ENCODE measurements around the gene USP19.

Gene USP19

GRCh38 chr3:49112262-49112661, 8.4 kb downstream of the USP19 start:
- no peaks in the 10 kb centered on the region for H3K27me3 Mint-ChIP-seq (ENCODE audit: low read depth, poor library complexity)

GRCh38 chr3:49111347-49111746, 9.3 kb downstream of the USP19 start:
- no peak for TF ChIP-seq CTCF (IDR thresholded peaks at IDR 0.05)
- H3K36me3 Mint-ChIP-seq (ENCODE audit: low read depth): peaks cover 45% of the 10 kb centered on the region
- no peaks in the 10 kb centered on the region for H3K9me3 Mint-ChIP-seq
- no peak overlapping the region for H3K4me3 Mint-ChIP-seq
- H3K4me1 Mint-ChIP-seq: no peaks in the 10 kb centered on the region
- H3K27ac Mint-ChIP-seq: no peak overlapping the region
- no peak for DNase-seq
- H3K27me3 Mint-ChIP-seq (ENCODE audit: low read depth, poor library complexity): no peaks in the 10 kb centered on the region

More at GRCh38 chr3:49112262-49112661, 8.4 kb downstream of the USP19 start:
- Mint-ChIP-seq H3K9me3 (no peaks in the 10 kb centered on the region), H3K4me1 (no peaks in the 10 kb centered on the region), H3K36me3 (ENCODE audit: low read depth) (peaks cover 50% of the 10 kb centered on the region), H3K27ac (no peak overlapping the region), H3K4me3 (no peak overlapping the region)
- no peak for DNase-seq
- TF ChIP-seq CTCF (IDR thresholded peaks at IDR 0.05): no peak

- Mint-ChIP-seq H3K9me3 (no peaks in the 10 kb centered on the region), H3K4me1 (peaks cover 3% of the 10 kb centered on the region)
Measured at GRCh38 chr3:49110780-49111179, 9.8 kb downstream of the USP19 start.

GRCh38 chr3:49108346-49108745, 12.3 kb downstream of the USP19 start:
- no peak for TF ChIP-seq CTCF (IDR thresholded peaks at IDR 0.05)
- Mint-ChIP-seq H3K27me3 (ENCODE audit: low read depth, poor library complexity) (no peaks in the 10 kb centered on the region), H3K27ac (no peak overlapping the region), H3K36me3 (ENCODE audit: low read depth) (peaks cover 24% of the 10 kb centered on the region), H3K9me3 (no peaks in the 10 kb centered on the region), H3K4me3 (no peak overlapping the region), H3K4me1 (peaks cover 26% of the 10 kb centered on the region)
- DNase-seq: no peak

More at GRCh38 chr3:49110780-49111179, 9.8 kb downstream of the USP19 start:
- peaks cover 39% of the 10 kb centered on the region for H3K36me3 Mint-ChIP-seq (ENCODE audit: low read depth)
- TF ChIP-seq CTCF (IDR thresholded peaks at IDR 0.05): no peak
- no peak overlapping the region for H3K27ac Mint-ChIP-seq
- no peaks in the 10 kb centered on the region for H3K27me3 Mint-ChIP-seq (ENCODE audit: low read depth, poor library complexity)
- H3K4me3 Mint-ChIP-seq: no peak overlapping the region
- no peak for DNase-seq

GRCh38 chr3:49104427-49105291, 16.0 kb downstream of the USP19 start, which contains the start of gene QARS1:
Gene QARS1, minus strand, starts transcription at chr3:49104757. Its CDS starts 24 bp downstream, at chr3:49104733.
- Mint-ChIP-seq H3K27me3 (ENCODE audit: low read depth, poor library complexity) (no peaks in the 10 kb centered on the region), H3K4me1 (peaks cover 30% of the 10 kb centered on the region), H3K27ac (peak within 1 kb of the TSS; percentile 100), H3K4me3 (peak within 1 kb of the TSS; percentile 96), H3K9me3 (no peaks in the 10 kb centered on the region), H3K36me3 (ENCODE audit: low read depth) (peaks cover 37% of the 10 kb centered on the region)
- TF ChIP-seq CTCF (IDR thresholded peaks at IDR 0.05): no peak
- peak; percentile 95 for DNase-seq

GRCh38 chr3:49104052-49104426, 16.6 kb downstream of the USP19 start:
- Mint-ChIP-seq H3K27me3 (ENCODE audit: low read depth, poor library complexity) (no peaks in the 10 kb centered on the region), H3K27ac (peak overlapping the region; percentile 100), H3K9me3 (no peaks in the 10 kb centered on the region), H3K4me1 (peaks cover 30% of the 10 kb centered on the region), H3K4me3 (peak overlapping the region; percentile 96), H3K36me3 (ENCODE audit: low read depth) (peaks cover 37% of the 10 kb centered on the region)
- TF ChIP-seq CTCF (IDR thresholded peaks at IDR 0.05): no peak
- DNase-seq: no peak
